SK-N-SH treated with all-trans-retinoic acid at 6 μM for 48 hours (cell line): ENCODE data around the gene SCAF8.

Source experiments
- ATAC-seq: fragments of 200-7000 bp; cut with Tn5 transposase; 3 replicates; pipeline ENCODE4 v1.9.1; 2020; ENCODE audit warnings: mild to moderate bottlenecking, moderate library complexity
- CSDC2 ChIP-seq: fragments of 250-450 bp; sonication (Bioruptor Pico); IDR thresholded peaks from 2 replicates; pipeline ENCODE4 v1.5.0; 2020; ENCODE audit warnings: mild to moderate bottlenecking, moderate library complexity
- GLIS3 ChIP-seq: fragments of 250-450 bp; sonication (Bioruptor Pico); IDR thresholded peaks from 2 replicates; pipeline ENCODE4 v1.5.0; 2020; ENCODE audit warnings: mild to moderate bottlenecking, moderate library complexity
- OSR1 ChIP-seq: fragments of 250-450 bp; sonication (Bioruptor Pico); IDR thresholded peaks from 2 replicates; pipeline ENCODE4 v1.8.0; 2022; ENCODE audit warnings: moderate library complexity, mild to moderate bottlenecking, inconsistent platforms
- POU6F1 ChIP-seq: fragments of 250-450 bp; sonication (Bioruptor Pico); IDR thresholded peaks from 2 replicates; pipeline ENCODE4 v1.8.0; 2021; ENCODE audit warnings: low read depth, mild to moderate bottlenecking, moderate library complexity, borderline replicate concordance
- PPARA ChIP-seq: fragments of 250-450 bp; sonication (Bioruptor Pico); IDR thresholded peaks from 2 replicates; pipeline ENCODE4 v1.5.0; 2020; ENCODE audit warnings: mild to moderate bottlenecking, borderline replicate concordance
- RARB ChIP-seq: fragments of 250-450 bp; sonication (Bioruptor Pico); IDR thresholded peaks from 2 replicates; pipeline ENCODE4 v1.8.0; 2021; ENCODE audit warnings: mild to moderate bottlenecking, moderate library complexity
- TCF4 ChIP-seq: fragments of 250-450 bp; sonication (Bioruptor Pico); IDR thresholded peaks from 2 replicates; pipeline ENCODE4 v1.8.0; 2021; ENCODE audit warnings: mild to moderate bottlenecking, moderate library complexity, borderline replicate concordance
- TSHZ2 ChIP-seq: fragments of 250-450 bp; sonication (Bioruptor Pico); IDR thresholded peaks from 2 replicates; pipeline ENCODE4 v1.5.0; 2020; ENCODE audit warnings: mild to moderate bottlenecking, moderate library complexity
- ZC3H10 ChIP-seq: fragments of 250-450 bp; sonication (Bioruptor Pico); IDR thresholded peaks from 2 replicates; pipeline ENCODE4 v1.5.1; 2021; ENCODE audit warnings: mild to moderate bottlenecking, moderate library complexity
- ZFP3 ChIP-seq: fragments of 250-450 bp; sonication (Bioruptor Pico); IDR thresholded peaks from 2 replicates; pipeline ENCODE4 v1.5.0; 2020; ENCODE audit warnings: mild to moderate bottlenecking, moderate library complexity
- ZFP30 ChIP-seq: fragments of 450-650 bp; formaldehyde crosslinking; IDR thresholded peaks from 2 replicates; pipeline ENCODE4 v1.5.0; 2022; ENCODE audit warnings: mild to moderate bottlenecking, moderate library complexity
- ZNF70 ChIP-seq: fragments of 450-650 bp; formaldehyde crosslinking; IDR thresholded peaks from 2 replicates; pipeline ENCODE4 v1.5.0; 2020; ENCODE audit warnings: mild to moderate bottlenecking, moderate library complexity
- ZNF8 ChIP-seq: fragments of 450-650 bp; formaldehyde crosslinking; IDR thresholded peaks from 2 replicates; pipeline ENCODE4 v1.5.0; 2020; ENCODE audit warnings: mild to moderate bottlenecking, moderate library complexity
- TF ChIP-seq, protein P1 (sequence below): fragments of 250-450 bp; sonication (Bioruptor Pico); IDR thresholded peaks from 2 replicates; pipeline ENCODE4 v1.8.0; 2020; ENCODE audit warnings: mild to moderate bottlenecking, moderate library complexity, borderline replicate concordance

The SCAF8 gene

DNA sequence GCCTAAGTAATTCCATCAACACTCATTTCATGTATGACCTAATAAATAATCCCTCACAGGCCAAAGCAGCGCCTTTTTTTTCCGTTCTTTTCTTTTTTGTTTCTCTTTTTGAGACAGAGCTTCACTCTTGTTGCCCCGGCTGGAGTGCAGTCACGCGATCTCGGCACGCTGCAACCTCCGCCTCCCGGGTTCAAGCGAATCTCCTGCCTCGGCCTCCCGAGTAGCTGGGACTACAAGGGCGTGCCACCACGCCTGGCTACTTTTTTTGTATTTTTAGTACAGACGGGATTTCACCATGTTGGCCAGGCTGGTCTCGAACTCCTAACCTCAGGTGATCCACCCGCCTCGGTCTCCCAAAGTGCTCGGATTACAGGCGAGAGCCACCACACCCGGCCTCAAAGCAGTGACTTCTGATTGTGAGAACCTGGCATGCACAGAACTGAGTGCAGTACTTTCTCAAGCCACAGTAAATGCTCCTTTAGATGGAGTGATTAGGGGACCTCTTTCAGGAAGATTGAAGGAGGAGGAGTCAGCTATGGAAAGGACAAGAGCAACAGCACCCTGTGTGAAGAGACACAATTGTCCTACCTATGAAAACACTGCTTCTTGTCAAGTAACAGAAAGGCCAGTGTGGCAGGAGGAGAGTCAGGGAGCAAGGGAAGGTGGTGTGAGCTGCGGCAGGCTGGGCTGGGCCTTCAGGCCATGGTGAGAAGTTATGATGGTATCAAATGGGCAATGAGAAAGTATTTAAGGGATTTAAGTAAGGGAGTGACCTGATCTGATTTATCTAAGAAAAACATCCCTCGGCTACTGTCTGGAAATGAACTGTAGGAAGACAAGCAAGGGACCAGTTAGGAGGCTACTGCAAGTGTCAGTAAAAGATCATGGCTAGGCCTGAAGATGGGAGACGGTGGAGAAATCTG, 1.7 kb upstream of the SCAF8 start:
- TF ChIP-seq GLIS3 (CRISPR knock-in tag) (no peak), TSHZ2 (no peak), TCF4 (no peak), POU6F1 (CRISPR knock-in tag) (no peak), ZFP3 (CRISPR knock-in tag) (no peak), ZFP30 (CRISPR knock-in tag) (no peak), RARB (no peak), ZC3H10 (CRISPR knock-in tag) (no peak), PPARA (CRISPR knock-in tag) (no peak), ZNF8 (CRISPR knock-in tag) (no peak), OSR1 (CRISPR knock-in tag) (no peak), ZNF70 (CRISPR knock-in tag) (no peak), CSDC2 (CRISPR knock-in tag) (no peak)
- TF ChIP-seq, protein P1, sequence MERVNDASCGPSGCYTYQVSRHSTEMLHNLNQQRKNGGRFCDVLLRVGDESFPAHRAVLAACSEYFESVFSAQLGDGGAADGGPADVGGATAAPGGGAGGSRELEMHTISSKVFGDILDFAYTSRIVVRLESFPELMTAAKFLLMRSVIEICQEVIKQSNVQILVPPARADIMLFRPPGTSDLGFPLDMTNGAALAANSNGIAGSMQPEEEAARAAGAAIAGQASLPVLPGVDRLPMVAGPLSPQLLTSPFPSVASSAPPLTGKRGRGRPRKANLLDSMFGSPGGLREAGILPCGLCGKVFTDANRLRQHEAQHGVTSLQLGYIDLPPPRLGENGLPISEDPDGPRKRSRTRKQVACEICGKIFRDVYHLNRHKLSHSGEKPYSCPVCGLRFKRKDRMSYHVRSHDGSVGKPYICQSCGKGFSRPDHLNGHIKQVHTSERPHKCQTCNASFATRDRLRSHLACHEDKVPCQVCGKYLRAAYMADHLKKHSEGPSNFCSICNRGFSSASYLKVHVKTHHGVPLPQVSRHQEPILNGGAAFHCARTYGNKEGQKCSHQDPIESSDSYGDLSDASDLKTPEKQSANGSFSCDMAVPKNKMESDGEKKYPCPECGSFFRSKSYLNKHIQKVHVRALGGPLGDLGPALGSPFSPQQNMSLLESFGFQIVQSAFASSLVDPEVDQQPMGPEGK (CRISPR knock-in tag) = no peak
- ATAC-seq = no peak

DNA sequence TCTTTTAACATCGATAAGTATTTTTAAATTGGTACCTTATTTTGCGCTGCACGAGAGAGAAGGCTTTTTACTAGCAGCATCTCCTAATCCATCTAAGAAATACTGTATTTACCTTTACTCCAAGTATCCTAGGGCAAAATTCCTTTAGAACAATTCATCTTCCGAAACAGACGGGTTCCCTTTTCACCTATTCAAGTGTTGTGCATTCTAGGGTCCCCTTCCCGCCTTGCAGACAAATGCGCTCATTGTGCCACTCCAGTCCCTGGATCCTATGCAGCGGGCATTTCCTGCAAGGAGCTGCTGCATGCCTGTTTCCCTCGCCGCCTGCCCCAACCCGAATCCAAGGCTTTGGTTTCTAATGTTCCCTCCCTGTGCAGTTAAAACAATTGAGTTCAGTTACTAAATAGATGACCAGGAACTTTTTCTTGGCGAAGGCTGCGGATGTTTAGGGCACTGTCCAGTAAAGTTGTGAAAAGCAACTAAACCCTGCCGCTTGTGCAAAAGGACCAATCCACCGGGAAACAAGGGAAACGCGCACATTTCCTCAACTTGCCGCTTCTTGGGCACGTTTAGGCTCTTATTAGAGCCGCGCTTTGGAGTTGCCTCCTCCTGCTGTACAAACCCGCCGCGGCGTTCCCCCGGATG, 556 bp upstream of the SCAF8 start:
- peak; percentile 4; the same call in 2 of the 3 replicates for ATAC-seq
- TF ChIP-seq PPARA (CRISPR knock-in tag) (no peak), ZFP3 (CRISPR knock-in tag) (peak; percentile 92)

DNA sequence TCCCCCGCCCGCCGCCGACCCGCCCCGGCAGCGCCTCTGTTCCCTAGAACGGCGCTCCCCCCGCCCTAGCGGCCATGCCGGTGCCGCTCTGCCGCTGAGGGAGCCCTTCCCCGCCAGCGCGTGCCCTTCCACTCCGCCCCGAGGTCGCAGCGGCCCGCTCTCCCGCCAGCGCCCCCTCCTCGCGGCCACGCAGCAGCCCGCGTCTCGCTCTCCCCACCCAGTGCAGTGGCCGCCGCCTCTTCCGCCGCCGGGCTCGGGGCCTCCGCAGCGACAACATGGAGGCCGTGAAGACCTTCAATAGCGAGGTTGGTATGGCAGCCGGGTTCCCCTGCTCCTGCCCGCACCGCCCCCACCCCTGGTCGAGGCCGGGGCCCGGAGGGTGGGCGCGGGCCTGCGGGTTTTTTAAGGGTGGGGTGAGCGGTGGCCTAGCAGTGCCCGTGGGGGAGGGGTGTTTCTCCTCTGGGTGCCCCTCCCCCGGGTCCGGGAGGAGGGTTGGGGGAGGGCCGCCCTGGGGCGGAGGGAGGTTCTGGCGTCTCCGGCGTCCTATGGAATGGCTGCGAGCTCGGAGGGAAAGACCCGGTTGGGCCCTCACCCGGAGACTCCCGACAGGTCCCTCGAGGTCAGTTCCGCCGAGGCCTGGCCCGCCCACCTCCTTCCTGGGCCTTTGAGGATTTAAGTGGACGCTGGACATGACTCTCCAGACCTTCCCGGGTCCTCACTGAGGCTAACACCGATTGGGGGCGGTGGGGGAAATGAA, 588 bp downstream of the SCAF8 start:
- ATAC-seq = peak; percentile 95
- TF ChIP-seq CSDC2 (CRISPR knock-in tag) (no peak), POU6F1 (CRISPR knock-in tag) (no peak), TSHZ2 (0 out of 2 replicates have a peak, but pooled peaks have one; percentile 26)
- TF ChIP-seq, protein P1 (CRISPR knock-in tag) = 0 out of 2 replicates have a peak, but pooled peaks have one; percentile 54
